ENCODE results near the gene TMEM80. TPM values are rescaled to one million over a fixed set of nuclear protein-coding genes. Genes with fewer than 3 reads are reported as not detected.

Gene TMEM80
- total RNA-seq, 2 experiments from 2014 or later = 10.6 to 12.5 TPM

- POLR2A ChIA-PET = interaction anchor here (0.6 to 1.4 kb wide), 3 partner anchors 8 to 54 kb away, joined by 3 to 4 read pairs (median 3); partner anchors contain the start of genes DEAF1 and TMEM80
- CTCF ChIA-PET = interaction anchor here (1.3 kb wide), 1 partner anchor 19 kb away, joined by 3 read pairs; no protein-coding TSS in a partner anchor
- Mint-ChIP-seq H3K36me3 (ENCODE audit: low read depth) (no peaks in the 10 kb centered on the region), H3K27me3 (peaks cover 9% of the 10 kb centered on the region), H3K4me1 (ENCODE audit: low read depth) (peaks cover 10% of the 10 kb centered on the region), H3K9me3 (no peaks in the 10 kb centered on the region), H3K4me3 (no peak overlapping the region), H3K27ac (no peak overlapping the region)
- intact Hi-C loops (cut with micrococcal nuclease) = no loop called here
- ATAC-seq = no peak
- DNase-seq = no peak
- TF ChIP-seq, protein P1, sequence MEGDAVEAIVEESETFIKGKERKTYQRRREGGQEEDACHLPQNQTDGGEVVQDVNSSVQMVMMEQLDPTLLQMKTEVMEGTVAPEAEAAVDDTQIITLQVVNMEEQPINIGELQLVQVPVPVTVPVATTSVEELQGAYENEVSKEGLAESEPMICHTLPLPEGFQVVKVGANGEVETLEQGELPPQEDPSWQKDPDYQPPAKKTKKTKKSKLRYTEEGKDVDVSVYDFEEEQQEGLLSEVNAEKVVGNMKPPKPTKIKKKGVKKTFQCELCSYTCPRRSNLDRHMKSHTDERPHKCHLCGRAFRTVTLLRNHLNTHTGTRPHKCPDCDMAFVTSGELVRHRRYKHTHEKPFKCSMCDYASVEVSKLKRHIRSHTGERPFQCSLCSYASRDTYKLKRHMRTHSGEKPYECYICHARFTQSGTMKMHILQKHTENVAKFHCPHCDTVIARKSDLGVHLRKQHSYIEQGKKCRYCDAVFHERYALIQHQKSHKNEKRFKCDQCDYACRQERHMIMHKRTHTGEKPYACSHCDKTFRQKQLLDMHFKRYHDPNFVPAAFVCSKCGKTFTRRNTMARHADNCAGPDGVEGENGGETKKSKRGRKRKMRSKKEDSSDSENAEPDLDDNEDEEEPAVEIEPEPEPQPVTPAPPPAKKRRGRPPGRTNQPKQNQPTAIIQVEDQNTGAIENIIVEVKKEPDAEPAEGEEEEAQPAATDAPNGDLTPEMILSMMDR (IDR thresholded peaks at IDR 0.05) = no peak
Observed at GRCh38 chr11:702462-703461, 7.1 kb downstream of the TMEM80 start.

DNA sequence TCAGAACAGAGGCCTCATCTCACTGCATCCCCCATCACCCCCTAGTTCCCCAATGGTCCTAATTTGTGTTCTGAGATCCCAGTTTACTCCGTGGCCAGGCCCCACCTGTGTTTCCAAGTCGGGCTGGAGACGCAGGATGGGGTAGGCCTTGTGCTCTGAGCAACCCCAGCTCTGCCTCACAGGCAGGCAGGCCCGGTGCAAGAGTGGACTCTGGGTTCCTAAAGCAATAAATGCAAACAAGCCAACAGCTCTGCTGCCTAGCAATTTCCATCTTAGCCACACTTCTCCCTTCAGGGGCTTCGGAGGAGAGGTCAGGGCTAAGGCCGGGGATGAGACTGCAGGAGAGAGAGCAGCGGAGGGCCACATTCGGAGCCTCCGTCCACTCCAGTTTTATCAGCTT lies 7.9 kb downstream of the TMEM80 start:
- H3K27me3 Mint-ChIP-seq = peaks cover 11% of the 10 kb centered on the region
- peaks cover 4% of the 10 kb centered on the region for H3K4me1 Mint-ChIP-seq (ENCODE audit: low read depth)
- ATAC-seq (no peak), DNase-seq (no peak)
- TF ChIP-seq, protein P1 (IDR thresholded peaks at IDR 0.05) = no peak
- CTCF ChIA-PET = interaction anchor here (0.8 to 1.3 kb wide), 2 partner anchors 19 to 45 kb away, joined by 3 read pairs; no protein-coding TSS in a partner anchor
- no peak overlapping the region for H3K4me3 Mint-ChIP-seq
- H3K36me3 Mint-ChIP-seq (ENCODE audit: low read depth) = no peaks in the 10 kb centered on the region
- intact Hi-C loops (cut with micrococcal nuclease) = no loop called here
- no peak overlapping the region for H3K27ac Mint-ChIP-seq
- POLR2A ChIA-PET = interaction anchor here (0.6 to 1.4 kb wide), 4 partner anchors 8 to 53 kb away, joined by 3 to 4 read pairs (median 3); partner anchors contain the start of genes DEAF1 and TMEM80
- H3K9me3 Mint-ChIP-seq = no peaks in the 10 kb centered on the region

- intact Hi-C loops (cut with micrococcal nuclease) = no loop called here
- ChIA-PET CTCF (interaction anchor here (0.6 to 2.4 kb wide), 5 partner anchors 8 to 44 kb away, joined by 3 to 8 read pairs (median 3); no protein-coding TSS in a partner anchor), POLR2A (interaction anchor here (0.7 to 1.4 kb wide), 3 partner anchors 9 to 18 kb away, joined by 3 to 4 read pairs (median 3); partner anchors contain the start of genes DEAF1 and TMEM80)
- DNase-seq (no peak), ATAC-seq (no peak)
- Mint-ChIP-seq H3K36me3 (ENCODE audit: low read depth) (no peaks in the 10 kb centered on the region), H3K27me3 (peaks cover 11% of the 10 kb centered on the region), H3K27ac (no peak overlapping the region), H3K4me3 (no peak overlapping the region), H3K4me1 (ENCODE audit: low read depth) (peaks cover 4% of the 10 kb centered on the region), H3K9me3 (no peaks in the 10 kb centered on the region)
- TF ChIP-seq, protein P1 (IDR thresholded peaks at IDR 0.05) = no peak
Observed at GRCh38 chr11:704228-704674, 8.6 kb downstream of the TMEM80 start.

- Mint-ChIP-seq H3K9me3 (no peaks in the 10 kb centered on the region), H3K27ac (no peak overlapping the region), H3K4me3 (no peak overlapping the region), H3K36me3 (ENCODE audit: low read depth) (no peaks in the 10 kb centered on the region), H3K4me1 (ENCODE audit: low read depth) (peaks cover 4% of the 10 kb centered on the region), H3K27me3 (peaks cover 11% of the 10 kb centered on the region)
- ChIA-PET POLR2A (interaction anchor here (0.7 to 1.1 kb wide), 2 partner anchors 17 to 18 kb away, joined by 3 read pairs; no protein-coding TSS in a partner anchor), CTCF (interaction anchor here (0.6 to 2.4 kb wide), 4 partner anchors 8 to 40 kb away, joined by 3 to 8 read pairs (median 3); no protein-coding TSS in a partner anchor)
- intact Hi-C loops (cut with micrococcal nuclease) = no loop called here
- ATAC-seq (no peak), DNase-seq (no peak)
- TF ChIP-seq, protein P1 (IDR thresholded peaks at IDR 0.05) = no peak
Observed at GRCh38 chr11:704781-705645, 9.4 kb downstream of the TMEM80 start.

All from activated CD8-positive, alpha-beta T cell treated with anti-CD3 and anti-CD28 coated beads for 36 hours (primary cell).